ENCODE measurements around the gene ENOX1.

Gene ENOX1

GRCh38 chr13:43166644-43167457 is 619.9 kb downstream of the ENOX1 start:
- Histone ChIP-seq H3K36me3 (ENCODE audit: insufficient read depth, low read length) (no peaks in the 10 kb centered on the region), H3K9ac (ENCODE audit: low read depth, low read length) (no peak overlapping the region), H3K79me2 (ENCODE audit: insufficient read depth, low read length) (no peaks in the 10 kb centered on the region), H4K20me1 (ENCODE audit: insufficient read depth, low read length) (no peaks in the 10 kb centered on the region), H3K4me3 (ENCODE audit: low read depth in 1 of 2, low read length in 2 of 2) (no peak overlapping the region), H3K9me3 (ENCODE audit: insufficient read depth, low read length, severe bottlenecking) (no peaks in the 10 kb centered on the region), H3K27ac (ENCODE audit: low read length) (no peak overlapping the region), H3K27me3 (ENCODE audit: insufficient read depth, low read length, poor library complexity) (no peaks in the 10 kb centered on the region), H2AFZ (ENCODE audit: low read depth, low read length) (no peak overlapping the region), H3K4me2 (ENCODE audit: insufficient read depth, low read length) (no peak overlapping the region), H3K4me1 (ENCODE audit: insufficient read depth, low read length) (no peaks in the 10 kb centered on the region)
- no peak for DNase-seq
- TF ChIP-seq CTCF (IDR thresholded peaks at IDR 0.05; ENCODE audit: borderline replicate concordance, extremely low read depth, low read length, poor library complexity, severe bottlenecking) (no peak), EZH2 (IDR thresholded peaks at IDR 0.05; ENCODE audit: borderline replicate concordance, low read depth, low read length, severe bottlenecking) (no peak)
- ATAC-seq (ENCODE audit: insufficient read depth, low read depth): no peak
